Activated T-cell treated with anti-CD3 and anti-CD28 coated beads, Interleukin-2, amount 50 U/mL, for 1 hour (primary cell): ENCODE measurements around the gene HS3ST3B1.

ENCODE experiments used
- DNase-seq: peaks from one replicate; pipeline ENCODE4 v3.0.0-alpha.2; 2020

HS3ST3B1 gene

GRCh38 chr17:14300575-14301278 lies at the start of gene HS3ST3B1:
Gene HS3ST3B1, plus strand, starts transcription at chr17:14301081. Its CDS starts 438 bp downstream, at chr17:14301519.
- DNase-seq: peak; percentile 98

- no peak for DNase-seq
These were observed 39.5 kb upstream of the HS3ST3B1 start for GRCh38 chr17:14261406-14261805.

GRCh38 chr17:14268264-14268663 lies 32.6 kb upstream of the HS3ST3B1 start:
- no peak for DNase-seq

- DNase-seq: no peak
These were observed 31.4 kb upstream of the HS3ST3B1 start for GRCh38 chr17:14269473-14269872.

GRCh38 chr17:14270508-14270907 lies 30.4 kb upstream of the HS3ST3B1 start:
- no peak for DNase-seq

- DNase-seq: no peak
These were observed 24.2 kb upstream of the HS3ST3B1 start for GRCh38 chr17:14276535-14277250.

- no peak for DNase-seq
These were observed 19.4 kb upstream of the HS3ST3B1 start for GRCh38 chr17:14281530-14281929.

GRCh38 chr17:14282726-14283125 lies 18.2 kb upstream of the HS3ST3B1 start:
- DNase-seq: no peak

- DNase-seq: no peak
These were observed 11.7 kb upstream of the HS3ST3B1 start for GRCh38 chr17:14289162-14289561.

GRCh38 chr17:14294876-14295275 lies 6.0 kb upstream of the HS3ST3B1 start:
- DNase-seq: no peak

- DNase-seq: no peak
These were observed 5.2 kb upstream of the HS3ST3B1 start for GRCh38 chr17:14295676-14296075.

GRCh38 chr17:14296166-14296910 lies 4.5 kb upstream of the HS3ST3B1 start:
- DNase-seq: no peak

- peak; percentile 51 for DNase-seq
These were observed 3.6 kb upstream of the HS3ST3B1 start for GRCh38 chr17:14297161-14297851.

GRCh38 chr17:14298221-14298946 lies 2.5 kb upstream of the HS3ST3B1 start:
- DNase-seq: no peak

GRCh38 chr17:14298947-14299279 lies 2.0 kb upstream of the HS3ST3B1 start:
- DNase-seq: no peak

- peak; percentile 57 for DNase-seq
These were observed 1.4 kb upstream of the HS3ST3B1 start for GRCh38 chr17:14299280-14300141.

GRCh38 chr17:14301279-14302090 lies 604 bp downstream of the HS3ST3B1 start:
- no peak for DNase-seq

- DNase-seq: peak; percentile 72
These were observed 1.2 kb downstream of the HS3ST3B1 start for GRCh38 chr17:14302091-14302430.

- peak; percentile 88 for DNase-seq
These were observed 1.7 kb downstream of the HS3ST3B1 start for GRCh38 chr17:14302431-14303099.
